ENCODE data around the gene CCDC88C.

CCDC88C gene

DNA sequence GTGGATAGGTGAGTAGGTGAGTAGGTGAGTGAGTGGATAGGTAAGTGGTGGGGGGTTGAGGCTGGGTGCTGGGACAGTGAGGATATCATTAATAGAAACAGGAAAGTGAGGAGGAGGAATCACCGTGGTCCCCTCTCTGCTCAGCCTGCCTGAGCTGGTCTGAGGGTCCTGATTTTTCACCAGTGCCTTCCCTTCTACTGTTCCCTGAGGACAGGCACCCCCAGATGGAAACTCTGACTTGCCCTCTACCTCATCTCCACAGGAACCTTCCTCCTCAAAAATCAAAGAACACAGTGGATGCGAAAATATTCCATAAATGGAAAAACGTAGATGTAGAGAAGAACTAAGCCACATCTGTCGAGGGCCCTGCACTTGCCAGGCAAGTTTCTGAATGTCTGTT lies 175.0 kb downstream of the CCDC88C start:
- DNase-seq, result no peak

DNA sequence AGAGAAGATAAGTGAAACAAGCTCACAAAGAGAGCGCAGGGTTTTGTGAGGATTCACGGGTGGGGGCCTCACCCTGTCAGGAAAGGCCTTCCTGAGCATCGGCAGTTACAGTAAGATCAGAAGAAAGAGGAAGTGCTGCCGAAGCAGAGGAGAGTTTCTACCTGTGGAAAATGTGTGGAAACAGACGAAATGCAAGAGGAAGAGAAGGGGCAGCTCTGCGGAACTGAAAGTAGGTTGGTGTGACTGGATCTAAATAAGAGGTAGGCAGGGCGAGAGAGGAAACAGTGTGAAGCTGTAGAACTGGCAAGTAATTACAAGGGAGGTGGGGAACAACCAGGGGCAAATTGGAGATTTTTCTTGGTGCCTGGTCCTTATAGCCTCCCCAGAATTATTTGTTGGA lies 175.8 kb downstream of the CCDC88C start:
- DNase-seq, result peak in 1 of 2 donors; percentile 58

DNA sequence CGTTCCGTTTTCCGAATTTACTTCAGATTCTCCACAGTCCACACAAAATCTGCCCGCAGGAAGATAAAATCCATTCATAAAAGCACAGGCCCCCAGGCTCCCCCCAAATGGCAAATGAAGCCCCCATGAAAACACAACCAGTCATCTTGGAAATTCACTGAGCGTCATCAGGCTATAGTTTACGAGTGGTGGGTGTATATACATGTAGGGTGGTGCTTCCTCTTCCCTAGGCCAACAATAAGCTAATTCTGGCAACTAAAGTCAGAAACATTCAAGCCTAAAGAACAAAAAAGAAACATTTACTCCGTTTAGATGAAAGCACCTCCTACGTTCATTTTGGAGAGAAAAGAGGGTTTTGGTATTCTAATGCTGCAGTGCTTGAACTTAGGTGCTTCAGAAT lies 179.0 kb downstream of the CCDC88C start:
- DNase-seq, result no peak

DNA sequence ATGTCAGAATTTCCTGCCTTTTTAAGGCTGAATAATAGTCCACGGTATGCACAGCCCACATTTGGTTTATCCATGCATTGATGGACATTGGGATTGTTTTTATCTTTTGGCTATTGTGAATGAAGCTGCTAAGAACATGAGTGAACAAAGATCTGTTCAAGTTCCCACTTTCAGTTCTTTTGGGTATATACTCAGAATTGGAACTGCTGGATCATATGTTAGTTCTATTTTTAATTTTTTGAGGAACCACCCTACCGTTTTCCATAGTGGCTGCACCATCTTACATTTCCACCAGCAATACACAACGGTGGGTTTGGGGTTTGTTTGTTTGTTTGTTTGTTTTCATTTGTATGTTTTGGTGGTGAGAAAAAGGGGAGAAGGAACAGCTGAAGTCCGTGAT lies 179.5 kb downstream of the CCDC88C start:
- no peak for DNase-seq

DNA sequence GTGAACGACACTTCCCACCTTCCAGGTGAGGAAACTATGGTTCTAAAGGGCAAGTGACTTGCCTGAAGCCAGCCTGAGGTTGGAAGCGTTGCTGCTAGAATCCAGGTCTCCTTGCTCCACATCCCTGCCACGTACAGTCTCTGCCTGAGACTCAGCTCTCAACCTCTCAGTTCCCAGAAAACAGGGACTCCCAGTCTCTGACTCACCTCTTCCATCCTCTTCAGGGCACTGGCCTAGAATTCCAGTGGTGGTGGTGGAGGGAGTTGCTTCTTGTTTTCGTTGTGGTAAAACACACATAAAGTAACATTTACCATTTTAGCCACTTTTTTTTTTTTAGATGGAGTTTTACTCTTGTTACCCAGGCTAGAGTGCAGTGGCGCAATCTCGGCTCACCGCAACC lies 180.4 kb downstream of the CCDC88C start:
- no peak for DNase-seq

DNA sequence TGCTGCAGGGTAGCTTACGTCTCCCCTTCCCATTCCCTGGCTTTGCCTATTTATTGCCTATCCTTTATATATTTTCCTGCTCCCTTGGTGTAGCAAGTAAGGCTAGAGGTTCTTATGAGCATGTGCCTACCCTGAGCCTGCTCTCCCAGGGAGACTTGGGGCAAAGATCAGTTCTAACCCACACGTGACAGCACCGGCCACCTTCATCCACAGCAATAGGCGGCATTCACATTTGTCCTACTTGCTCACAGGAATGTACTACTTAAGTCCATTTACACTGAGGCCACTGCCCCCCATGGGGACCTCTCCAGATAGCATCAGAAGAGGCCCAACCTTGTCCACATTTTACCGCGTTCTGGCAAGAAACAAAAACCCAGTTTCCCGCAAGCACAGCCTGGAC lies 181.8 kb downstream of the CCDC88C start:
- DNase-seq, result no peak

DNA sequence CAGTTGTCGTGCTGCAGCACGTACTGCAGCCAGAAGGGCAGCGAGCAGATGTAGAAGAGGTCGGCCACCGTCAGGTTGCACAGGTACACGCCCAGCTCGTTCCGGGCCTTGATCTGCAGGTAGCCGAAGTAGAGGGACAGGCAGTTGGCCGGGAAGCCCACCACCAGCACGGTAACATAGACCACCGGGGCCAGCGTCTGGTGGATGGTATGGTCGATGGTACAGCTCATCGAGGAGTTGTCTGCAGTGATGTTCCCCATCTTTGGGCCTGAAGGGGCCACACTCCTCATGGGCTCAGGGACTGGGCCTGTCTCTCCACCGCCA lies 182.9 kb downstream of the CCDC88C start:
- DNase-seq, result no peak

DNA sequence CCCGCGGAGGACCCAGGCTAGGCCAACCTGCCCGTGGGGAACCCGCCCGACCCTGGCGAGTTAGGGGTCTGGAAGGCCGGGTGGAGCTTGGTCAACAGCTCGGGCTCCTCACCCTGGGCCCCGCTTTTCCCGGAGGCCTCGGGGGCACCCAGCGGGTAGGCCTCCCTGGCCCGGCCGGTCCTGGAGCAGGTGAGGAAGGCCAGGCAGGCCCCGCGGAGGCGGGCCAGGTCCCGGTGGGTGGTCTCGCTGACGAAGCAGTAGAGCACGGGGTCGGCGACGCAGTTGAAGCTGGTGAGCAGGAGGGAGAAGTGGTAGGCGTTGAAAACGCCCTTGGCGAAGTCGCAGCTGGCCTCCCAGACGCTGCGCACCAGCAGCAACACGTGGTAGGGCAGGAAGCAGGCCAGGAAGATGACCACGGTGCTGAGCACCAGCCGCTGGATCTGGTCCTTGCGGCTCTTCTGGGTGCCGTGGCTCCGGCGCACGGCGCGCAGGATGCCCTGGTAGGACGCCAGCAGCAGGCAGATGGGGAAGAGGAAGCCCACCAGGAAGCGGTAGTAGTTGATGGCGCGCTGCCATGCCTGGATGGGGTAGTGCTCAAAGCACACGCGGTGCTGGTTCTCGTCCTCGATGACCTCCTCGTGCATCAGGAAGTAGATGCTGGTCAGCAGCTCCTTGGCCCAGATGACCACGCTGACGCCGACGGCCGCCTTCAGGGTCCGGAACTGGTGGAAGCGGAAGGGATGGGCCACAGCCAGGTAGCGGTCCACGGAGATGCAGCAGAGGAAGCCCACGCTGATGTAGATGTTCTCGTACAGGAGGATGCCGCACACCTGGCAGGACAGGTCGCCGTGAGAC lies 183.5 kb downstream of the CCDC88C start:
- no peak for DNase-seq

DNA sequence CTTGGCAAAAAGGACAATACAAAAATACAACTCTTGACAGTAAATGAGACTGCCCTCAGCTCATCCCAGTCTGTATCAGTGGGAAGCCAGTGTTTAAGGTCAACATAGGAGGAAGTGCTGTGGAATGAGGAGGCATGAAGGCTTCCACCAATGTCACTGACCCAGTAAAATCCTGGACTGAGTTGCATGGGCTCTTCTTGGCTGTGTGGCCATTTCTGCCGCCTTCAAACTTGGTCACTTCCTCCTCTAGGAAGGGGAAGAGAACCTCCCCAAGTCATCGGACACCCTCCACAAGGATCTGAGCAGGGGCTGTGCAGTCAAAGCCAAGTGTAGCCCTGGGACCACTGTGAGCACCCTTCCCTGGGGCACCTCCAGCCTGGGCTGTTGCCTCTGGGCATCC lies 185.0 kb downstream of the CCDC88C start:
- no peak for DNase-seq

DNA sequence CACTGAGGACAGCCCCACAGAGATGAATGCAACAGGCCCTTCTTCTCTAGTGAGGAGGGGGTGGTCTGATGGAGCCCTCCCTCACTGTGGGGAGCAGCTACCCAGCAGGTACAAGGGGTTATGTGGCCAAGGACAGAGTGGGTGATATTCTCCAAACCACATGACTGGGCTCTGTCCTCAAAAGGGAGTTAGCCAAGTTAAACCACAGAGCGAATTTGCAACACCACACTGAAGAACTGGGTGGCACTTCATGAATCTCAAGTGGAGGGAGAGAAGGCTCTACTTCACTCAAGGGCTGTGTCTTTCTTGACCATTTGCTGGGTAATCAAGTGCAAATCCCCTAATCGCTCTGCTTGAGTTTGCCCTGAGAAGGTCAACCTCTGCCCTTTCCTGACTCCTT lies 185.6 kb downstream of the CCDC88C start:
- DNase-seq, result no peak

DNA sequence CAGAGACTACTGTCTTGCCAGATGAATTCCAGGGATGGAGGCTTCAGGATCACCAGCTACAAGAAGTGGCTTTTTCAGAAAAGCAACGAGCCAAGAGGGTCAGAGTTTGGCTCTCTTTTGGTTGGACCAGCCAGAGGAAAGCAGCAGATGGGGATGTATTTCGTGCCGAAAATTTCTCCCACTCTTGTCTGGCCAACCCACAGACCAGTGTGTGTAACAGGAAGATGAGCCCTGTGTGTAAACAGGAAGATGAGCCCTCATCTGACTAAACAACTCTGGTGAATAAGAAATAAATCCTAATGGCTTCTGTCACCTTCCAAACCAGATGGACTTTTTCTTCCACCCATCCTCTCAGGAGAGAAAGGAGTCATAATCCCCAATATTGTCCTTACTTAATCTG lies 186.2 kb downstream of the CCDC88C start:
- no peak for DNase-seq

DNA sequence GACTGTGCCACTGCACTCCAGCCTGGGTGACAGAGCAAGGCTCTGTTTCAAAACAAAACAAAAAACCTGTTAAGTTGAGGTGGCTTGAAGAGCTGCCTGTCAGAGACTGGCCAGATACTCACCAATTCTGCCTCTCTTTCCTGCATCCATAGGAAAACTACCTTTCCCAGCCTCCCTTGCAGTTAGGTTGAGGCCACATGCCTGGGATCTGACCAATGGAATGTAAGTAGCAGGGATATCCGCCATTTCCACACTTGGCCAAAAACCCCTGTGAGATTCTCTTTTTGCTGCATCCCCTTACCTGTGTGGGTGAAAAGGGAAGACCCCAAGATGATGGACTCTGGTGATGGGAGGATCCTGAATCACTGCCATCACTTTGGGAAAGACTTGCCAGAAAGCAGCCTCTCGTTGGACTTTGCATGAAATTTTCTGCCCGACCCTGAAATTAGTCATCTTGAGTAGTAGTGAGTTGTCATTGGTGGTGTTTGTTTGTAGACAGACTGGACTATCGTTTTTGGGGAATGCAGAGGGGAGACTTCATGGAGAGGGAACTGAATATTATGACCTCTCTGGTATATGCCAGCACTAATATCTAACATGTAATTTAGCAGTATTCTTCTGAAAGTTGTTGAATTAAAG lies 187.1 kb downstream of the CCDC88C start:
- no peak for DNase-seq

DNA sequence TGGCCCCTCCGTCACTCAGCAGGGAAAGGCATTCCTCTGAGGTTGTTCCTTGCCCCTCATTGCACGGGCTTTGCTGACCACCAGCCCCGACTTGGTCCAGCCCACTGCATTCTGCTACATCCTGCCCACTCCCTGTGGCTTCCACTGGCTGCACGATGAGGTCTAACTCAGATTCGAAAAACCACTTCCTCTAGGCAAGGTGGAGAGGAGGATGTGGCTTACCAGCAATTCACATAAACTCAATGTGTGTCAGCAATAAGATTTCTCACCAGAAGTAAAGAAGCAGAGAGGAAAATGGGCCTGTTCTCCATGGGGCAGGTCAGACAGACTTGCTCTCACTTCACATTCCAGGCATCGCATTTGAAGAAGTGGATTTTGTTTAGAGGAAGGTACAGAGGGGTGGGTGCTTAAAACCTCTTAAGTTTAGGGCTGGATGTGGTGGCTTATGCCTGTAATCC lies 187.8 kb downstream of the CCDC88C start:
- DNase-seq, result peak; percentile 58 to 78

DNA sequence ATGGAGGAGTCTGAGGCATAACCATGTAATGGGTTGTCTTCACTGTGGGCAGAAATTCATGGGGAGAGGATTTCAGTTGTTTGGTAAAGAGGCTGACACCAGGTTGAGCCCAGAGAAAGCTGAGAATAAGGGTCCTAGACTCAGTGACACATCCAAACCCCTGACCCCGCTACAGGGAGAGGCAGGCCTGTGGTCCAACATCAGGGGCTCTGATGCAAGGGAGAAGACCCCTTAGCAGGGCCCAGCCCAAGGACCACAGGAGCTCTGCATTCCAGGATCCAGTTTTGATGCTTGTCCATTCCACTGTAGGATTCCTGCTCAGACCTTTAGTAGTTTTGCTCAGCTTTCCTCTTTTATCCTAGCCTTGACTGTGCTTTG lies 188.6 kb downstream of the CCDC88C start:
- DNase-seq, result no peak

DNA sequence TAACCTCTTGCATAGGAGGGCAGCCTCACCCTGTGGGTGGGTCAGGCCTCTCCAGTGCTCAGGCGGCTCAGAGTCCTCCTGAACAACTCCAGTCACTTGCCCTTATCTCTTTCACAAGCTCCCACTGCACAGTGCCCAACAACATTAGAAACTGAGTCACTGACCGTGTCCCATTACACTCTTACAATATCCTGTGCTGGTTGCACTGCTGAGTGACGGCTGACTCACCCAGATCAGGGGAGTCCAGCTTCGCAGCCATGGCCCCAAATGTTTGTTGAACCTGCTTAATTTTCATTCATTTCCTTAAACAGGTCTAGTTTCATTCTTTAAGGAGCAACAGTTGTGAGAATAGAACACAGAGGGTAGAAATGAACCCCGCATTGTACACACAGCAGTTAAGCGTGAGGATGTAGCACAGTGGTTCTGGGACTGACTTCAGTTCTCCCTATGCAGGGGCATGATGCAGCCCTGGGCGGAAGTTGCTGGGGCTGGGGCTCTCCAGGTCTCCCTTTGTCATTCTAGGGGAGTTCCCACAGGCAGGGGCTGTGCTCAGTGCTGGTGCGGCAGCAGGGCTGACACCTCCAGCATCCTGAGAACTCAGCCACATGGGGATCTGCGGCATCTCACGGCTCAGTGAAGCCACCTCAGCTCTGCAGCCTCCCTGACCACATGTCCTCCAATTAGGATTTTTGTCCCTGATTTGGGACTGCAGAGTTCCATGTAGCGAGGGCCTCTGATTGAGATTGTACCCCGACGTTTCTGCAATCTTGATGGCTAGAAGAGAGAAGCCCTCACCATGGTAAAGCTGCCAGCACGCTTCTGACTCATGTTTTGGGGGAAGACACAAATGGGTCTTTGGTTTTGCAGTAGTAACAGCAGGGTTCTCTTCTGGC lies 189.3 kb downstream of the CCDC88C start:
- peak; percentile 72 to 81 for DNase-seq

DNA sequence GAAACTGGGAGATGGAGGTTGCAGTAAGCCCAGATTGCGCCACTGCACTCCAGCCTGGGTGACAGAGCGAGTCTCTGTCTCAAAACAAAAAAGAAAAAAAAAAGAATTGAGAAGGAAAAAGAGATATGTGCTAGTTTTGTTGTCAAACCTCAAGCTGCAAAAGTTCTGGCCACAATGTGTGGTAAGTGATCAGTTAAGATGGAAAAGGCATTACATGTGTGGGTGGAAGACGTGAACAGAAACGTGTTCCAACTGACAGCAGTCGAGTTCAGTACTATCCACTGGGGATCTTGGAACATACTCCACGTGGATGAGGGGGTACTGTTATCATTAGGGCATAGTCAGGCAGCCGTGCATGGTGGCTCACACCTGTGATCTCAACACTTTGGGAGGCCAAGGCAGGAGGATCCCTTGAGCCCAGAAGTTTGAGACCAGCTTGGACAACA lies 190.4 kb downstream of the CCDC88C start:
- DNase-seq, result peak in 1 of 2 donors; percentile 34

DNA sequence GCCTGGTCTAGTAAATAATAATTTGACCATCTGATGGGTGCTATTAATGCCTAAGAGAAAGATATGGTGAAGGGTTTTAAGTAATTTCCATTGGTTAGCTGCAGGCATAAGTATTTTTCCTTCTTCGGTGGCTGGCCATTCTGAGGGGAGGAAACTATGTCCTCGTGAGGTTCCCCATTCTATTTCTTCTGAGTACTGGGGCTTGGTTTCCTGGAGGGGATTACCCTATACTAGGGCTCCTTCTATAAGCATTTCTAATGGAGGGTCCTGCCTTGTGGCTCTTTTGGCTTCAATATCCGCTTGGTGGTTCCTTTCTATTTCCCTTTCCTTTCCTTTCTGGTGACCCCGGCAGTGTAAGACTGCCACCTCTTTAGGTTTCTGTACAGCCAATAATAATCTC lies 191.3 kb downstream of the CCDC88C start:
- DNase-seq, result peak in 1 of 2 donors; percentile 36

DNA sequence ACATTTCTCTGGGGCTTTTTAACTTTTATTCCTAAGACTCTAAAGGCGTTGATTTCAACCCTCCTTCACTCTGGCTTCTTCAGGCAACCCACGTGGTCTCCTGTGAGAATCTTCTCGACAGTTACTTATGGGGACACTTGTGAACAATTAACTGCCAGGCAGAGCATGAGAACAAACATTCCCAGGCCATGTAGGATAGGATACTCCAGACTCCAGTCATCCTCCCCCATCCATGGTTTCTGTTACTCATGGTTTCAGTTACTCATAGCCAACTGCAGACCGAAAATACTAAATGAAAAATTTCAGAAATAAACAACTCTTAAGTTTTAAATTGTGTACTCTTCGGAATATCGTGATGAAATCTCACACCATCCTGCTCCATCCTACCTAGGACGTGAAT lies 192.6 kb downstream of the CCDC88C start:
- no peak for DNase-seq

DNA sequence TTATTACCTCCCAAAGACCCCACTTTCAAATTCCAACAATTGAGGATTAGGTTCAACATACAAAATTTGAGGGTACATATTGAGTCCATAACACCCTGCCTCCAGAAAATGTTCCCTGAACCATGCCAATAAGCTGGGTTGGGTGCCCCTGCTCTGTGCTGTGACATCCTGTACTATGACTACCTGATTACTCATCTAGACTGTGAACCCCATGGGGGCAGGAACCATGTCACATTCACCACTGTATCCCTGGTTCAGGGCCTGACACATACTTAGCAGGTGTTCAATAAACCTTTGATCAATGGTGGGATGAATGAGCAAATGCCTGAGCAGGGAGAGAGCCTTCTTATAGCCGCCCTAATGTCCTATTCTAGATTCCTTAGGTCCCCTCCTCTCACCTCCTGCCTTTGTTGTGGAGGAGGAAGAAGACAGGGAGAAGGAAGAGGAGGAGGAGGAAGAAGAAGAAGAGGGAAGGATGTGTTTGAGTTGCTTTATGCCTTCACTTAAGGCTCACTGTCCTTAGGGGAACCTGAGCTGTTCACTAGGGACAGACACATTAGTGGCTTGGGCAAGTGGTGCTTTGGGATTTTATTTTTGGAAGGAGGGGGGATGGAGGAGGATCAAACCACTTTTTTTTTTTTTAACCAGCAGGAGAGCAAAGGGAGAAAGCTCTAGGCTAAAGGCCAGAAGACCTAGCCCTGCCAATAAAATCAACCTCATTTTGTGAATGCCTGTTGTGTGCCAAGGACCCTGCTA lies 194.4 kb downstream of the CCDC88C start:
- no peak for DNase-seq

Measured in CD4-positive, alpha-beta T cell treated with Interleukin-1 beta for 1 hour (primary cell).